Esophagus (tissue), 2 donors: ENCODE measurements around the gene NUDT4B. TPM values are rescaled to one million over a fixed set of nuclear protein-coding genes. Genes with fewer than 3 reads are reported as not detected.
"Not testable (repeated sequence)": the region's sequence is repeated elsewhere in the genome, so short reads cannot be mapped to it uniquely, and the experiment has no call there.

Experiments used
- H3K27ac ChIP-seq, 2 donors: one replicate each; pipeline ENCODE4 v1.5.1; 2013; ENCODE audit warnings: low read depth in 2 of 2, mild to moderate bottlenecking in 2 of 2, inconsistent platforms in 1 of 2, low read length in 1 of 2, moderate library complexity in 1 of 2
- H3K27me3 ChIP-seq, 2 donors: one replicate each; pipeline ENCODE4 v1.6.1; 2013; ENCODE audit warnings: low read length in 2 of 2, control low read depth in 1 of 2, mild to moderate bottlenecking in 1 of 2; ENCODE audit not compliant: insufficient read depth in 2 of 2, control insufficient read depth in 1 of 2
- H3K36me3 ChIP-seq, 2 donors: one replicate each; pipeline ENCODE4 v1.6.1; 2013; ENCODE audit warnings: low read length in 1 of 2; ENCODE audit not compliant: control insufficient read depth in 2 of 2, insufficient read depth in 2 of 2
- H3K4me1 ChIP-seq, 2 donors: one replicate each; pipeline ENCODE4 v1.6.1; 2013; ENCODE audit warnings: low read length in 1 of 2; ENCODE audit not compliant: control insufficient read depth in 2 of 2, insufficient read depth in 2 of 2
- H3K4me3 ChIP-seq, 2 donors: one replicate each; pipeline ENCODE4 v1.5.1; 2013; ENCODE audit warnings: low read length in 2 of 2, mild to moderate bottlenecking in 2 of 2, low read depth in 1 of 2, moderate library complexity in 1 of 2
- H3K9me3 ChIP-seq, 2 donors: one replicate each; pipeline ENCODE4 v1.6.1; 2013; ENCODE audit warnings: mild to moderate bottlenecking in 2 of 2, low read depth in 1 of 2, low read length in 1 of 2, moderate library complexity in 1 of 2; ENCODE audit not compliant: control insufficient read depth in 2 of 2, insufficient read depth in 1 of 2
- WGBS, 2 donors: extraction: QIAGEN DNeasy Blood & Tissue Kit; methylation state at CpG; one replicate each; pipeline ENCODE4 v1.1.7; 2013; 5-methylcytosine and 5-hydroxymethylcytosine counted together
- polyA plus RNA-seq, 2 donors: library from polyadenylated mRNA; stranded (reverse); fragments of 200-250 nt; gene quantifications; one replicate each; pipeline ENCODE4 v1.2.3, GENCODE V29; 2013
- donor health status: healthy with polysubstance abuse.
- donor health status: Bipolar disorder and iron deficiency.

NUDT4B gene
- polyA plus RNA-seq, 2 donors = 0.08 to 0.92 TPM

DNA sequence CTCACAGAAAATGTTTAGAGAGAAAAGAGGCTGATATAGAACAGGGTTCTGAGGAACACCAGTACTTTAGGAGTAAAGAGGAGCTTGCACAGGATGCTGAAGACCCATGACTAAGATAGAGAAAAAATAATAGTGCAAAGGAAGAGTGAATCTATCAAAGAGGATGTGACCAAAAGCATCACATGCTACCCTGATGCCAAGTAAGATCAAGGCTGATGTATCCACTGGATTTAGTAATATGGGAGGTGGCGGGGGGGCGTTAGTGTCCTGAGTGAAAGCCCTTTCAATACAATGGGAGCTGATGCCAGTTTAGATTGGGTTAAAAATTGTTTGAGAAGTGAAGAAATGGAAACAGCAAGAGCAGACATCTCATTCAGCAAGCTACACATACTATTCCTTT is 11.2 kb downstream of the NUDT4B start:
- H3K4me3 ChIP-seq, H3K9me3 ChIP-seq, H3K27ac ChIP-seq, H3K36me3 ChIP-seq, H3K4me1 ChIP-seq, H3K27me3 ChIP-seq: not testable (repeated sequence)
- WGBS, 2 donors = 88 to 90% methylated on average over 2 of the region's 2 CpGs

GRCh38 chr1:148760206-148760605 is 11.6 kb downstream of the NUDT4B start:
- H3K9me3 ChIP-seq, H3K27ac ChIP-seq, H3K36me3 ChIP-seq, H3K4me3 ChIP-seq, H3K27me3 ChIP-seq, H3K4me1 ChIP-seq: not testable (repeated sequence)
- WGBS, 2 donors = no CpG with 5 or more reads among the region's 1 CpG

DNA sequence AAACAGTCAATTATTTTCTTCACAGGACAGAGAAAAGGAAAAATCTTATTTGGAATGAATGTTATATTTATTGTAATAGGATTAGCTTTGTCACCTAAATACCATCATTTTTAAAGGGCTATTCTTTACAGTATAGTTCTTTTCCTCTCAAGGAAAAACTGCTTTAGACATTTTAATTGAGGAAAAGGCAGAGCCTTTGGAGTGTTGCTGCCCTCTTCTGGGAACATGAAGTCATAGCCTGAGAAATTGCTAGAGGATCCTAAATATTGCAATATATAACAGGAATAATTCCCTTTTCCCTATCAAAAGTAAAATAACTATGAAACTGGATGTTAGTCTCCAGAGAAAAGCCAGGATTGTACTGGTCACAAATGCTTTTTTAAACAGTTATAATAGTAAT is 12.8 kb downstream of the NUDT4B start:
- not testable (repeated sequence) for H3K9me3 ChIP-seq, H3K27me3 ChIP-seq, H3K4me3 ChIP-seq, H3K27ac ChIP-seq, H3K36me3 ChIP-seq, H3K4me1 ChIP-seq

- not testable (repeated sequence) for H3K4me3 ChIP-seq, H3K36me3 ChIP-seq, H3K4me1 ChIP-seq, H3K27ac ChIP-seq, H3K27me3 ChIP-seq, H3K9me3 ChIP-seq
- WGBS, 2 donors = no CpG with 5 or more reads among the region's 5 CpGs
Observed at GRCh38 chr1:148765238-148766019, 16.9 kb downstream of the NUDT4B start.

- H3K36me3 ChIP-seq, H3K4me3 ChIP-seq, H3K27ac ChIP-seq, H3K4me1 ChIP-seq, H3K27me3 ChIP-seq, H3K9me3 ChIP-seq: not testable (repeated sequence)
- no CpG with 5 or more reads among the region's 2 CpGs for WGBS, 2 donors
Observed at GRCh38 chr1:148768541-148768940, 20.0 kb downstream of the NUDT4B start.

GRCh38 chr1:148769495-148769894 is 20.9 kb downstream of the NUDT4B start:
- not testable (repeated sequence) for H3K27ac ChIP-seq, H3K4me3 ChIP-seq, H3K27me3 ChIP-seq, H3K9me3 ChIP-seq, H3K4me1 ChIP-seq, H3K36me3 ChIP-seq
- no CpG with 5 or more reads among the region's 3 CpGs for WGBS, 2 donors

DNA sequence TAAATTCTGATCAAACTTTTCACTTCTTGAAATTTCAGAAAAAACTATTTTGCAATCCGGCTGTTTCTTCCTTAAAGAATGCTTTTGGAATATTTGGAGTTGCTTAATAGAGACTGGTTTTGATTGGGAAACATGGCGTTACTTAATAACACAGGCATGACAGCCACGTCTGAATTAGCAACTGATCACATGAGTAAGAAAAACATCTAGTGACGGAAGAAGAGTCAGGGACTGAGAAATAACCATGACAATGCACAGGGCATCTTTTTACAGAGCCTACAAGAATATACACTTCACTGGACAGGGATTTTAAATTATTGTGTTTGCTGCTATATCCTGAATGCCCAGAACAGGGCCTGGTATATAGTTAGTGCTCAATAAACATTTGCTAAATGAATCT is 25.1 kb downstream of the NUDT4B start:
- not testable (repeated sequence) for H3K4me3 ChIP-seq, H3K27ac ChIP-seq, H3K4me1 ChIP-seq, H3K9me3 ChIP-seq, H3K36me3 ChIP-seq, H3K27me3 ChIP-seq
- no CpG with 5 or more reads among the region's 4 CpGs for WGBS, 2 donors

- not testable (repeated sequence) for H3K36me3 ChIP-seq, H3K4me1 ChIP-seq, H3K27ac ChIP-seq, H3K27me3 ChIP-seq, H3K4me3 ChIP-seq, H3K9me3 ChIP-seq
- no CpG with 5 or more reads among the region's 1 CpG for WGBS, 2 donors
Observed at GRCh38 chr1:148774102-148774501, 25.5 kb downstream of the NUDT4B start.

GRCh38 chr1:148775263-148775662 is 26.7 kb downstream of the NUDT4B start:
- no CpG with 5 or more reads among the region's 2 CpGs for WGBS, 2 donors
- not testable (repeated sequence) for H3K36me3 ChIP-seq

DNA sequence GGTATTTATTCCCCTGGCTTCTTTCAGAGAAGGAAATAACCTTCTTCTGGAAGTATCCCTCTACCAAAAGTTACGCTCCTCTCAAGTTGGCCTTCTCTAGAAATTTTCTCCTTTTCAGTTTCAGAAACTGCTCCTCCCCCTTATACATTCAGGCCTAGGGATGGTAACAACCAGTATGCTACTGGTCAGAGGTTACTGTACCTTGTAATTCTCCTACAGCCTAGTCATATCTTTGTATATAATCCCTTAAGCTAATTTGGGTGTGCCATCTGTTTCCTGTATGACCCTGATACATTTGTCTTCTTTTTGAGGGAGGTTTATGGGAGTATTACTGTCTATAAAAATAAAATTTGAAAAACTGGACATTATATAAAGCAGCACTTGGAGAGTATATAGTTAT is 29.1 kb downstream of the NUDT4B start:
- H3K4me3 ChIP-seq, H3K9me3 ChIP-seq, H3K27ac ChIP-seq, H3K4me1 ChIP-seq, H3K27me3 ChIP-seq, H3K36me3 ChIP-seq: not testable (repeated sequence)
- no CpG with 5 or more reads among the region's 1 CpG for WGBS, 2 donors

More at GRCh38 chr1:148775263-148775662, 26.7 kb downstream of the NUDT4B start:
- H3K27ac ChIP-seq, H3K9me3 ChIP-seq, H3K4me1 ChIP-seq, H3K4me3 ChIP-seq, H3K27me3 ChIP-seq: not testable (repeated sequence)
